SJSA1 (cell line): ENCODE measurements around the gene GVQW3. TPM values are rescaled to one million over a fixed set of nuclear protein-coding genes. Genes with fewer than 3 reads are reported as not detected.

Experiments
- DNase-seq, 2 experiments: peaks; one replicate each; pipeline ENCODE4 v3.0.0-alpha.2; 2015 to 2020; ENCODE audit warnings: low spot score in 2 of 2, low read depth in 1 of 2
- H3K27ac ChIP-seq: fragments of 250-450 bp; sonication (Bioruptor Pico); 2 replicates; pipeline ENCODE4 v1.5.1; 2020; ENCODE audit warnings: mild to moderate bottlenecking, moderate library complexity
- H3K27me3 ChIP-seq: fragments of 250-450 bp; sonication (Bioruptor Pico); replicated peaks from 2 replicates; pipeline ENCODE4 v1.5.1; 2020; ENCODE audit warnings: mild to moderate bottlenecking, moderate library complexity
- H3K36me3 ChIP-seq: fragments of 250-450 bp; sonication (Bioruptor Pico); 2 replicates; pipeline ENCODE4 v1.5.1; 2020; ENCODE audit warnings: mild to moderate bottlenecking
- H3K4me1 ChIP-seq: fragments of 250-450 bp; sonication (Bioruptor Pico); replicated peaks from 2 replicates; pipeline ENCODE4 v1.6.1; 2021; ENCODE audit warnings: mild to moderate bottlenecking
- H3K4me3 ChIP-seq: fragments of 250-450 bp; sonication (Bioruptor Pico); 2 replicates; pipeline ENCODE4 v1.5.1; 2020; ENCODE audit warnings: mild to moderate bottlenecking
- H3K9me3 ChIP-seq: fragments of 250-450 bp; sonication (Bioruptor Pico); replicated peaks from 2 replicates; pipeline ENCODE4 v1.5.1; 2020; ENCODE audit warnings: mild to moderate bottlenecking
- total RNA-seq: library from RNA; depleted of rRNA; stranded (reverse); fragments of >200 nt; shearing (Covaris generic); gene quantifications from 2 replicates; pipeline ENCODE4 v1.2.3, GENCODE V29; 2014; rRNA removed

Gene GVQW3
- total RNA-seq = 0.06 and 0.16 TPM in 2 replicates

GRCh38 chr11:76380977-76381719 is at the start of gene GVQW3, which contains the start of gene THAP12:
Gene GVQW3 (plus strand): TSS chr11:76381323. CDS start chr11:76381829, 506 bp downstream.
Gene THAP12 (minus strand): TSS chr11:76381132. CDS start chr11:76380836, 296 bp downstream.
- no peak within 1 kb of the TSS; the same call in 1 of the 2 replicates for H3K27ac ChIP-seq
- H3K36me3 ChIP-seq = peaks cover 3% of the 10 kb centered on the region; the same call in 1 of the 2 replicates
- no peaks in the 10 kb centered on the region for H3K9me3 ChIP-seq
- no peaks in the 10 kb centered on the region for H3K27me3 ChIP-seq
- peak within 1 kb of the TSS; percentile 80 for H3K4me3 ChIP-seq
- peak; percentile 91 to 94 for DNase-seq
- H3K4me1 ChIP-seq = no peaks in the 10 kb centered on the region

GRCh38 chr11:76334826-76335389 is 46.2 kb upstream of the GVQW3 start:
- H3K4me1 ChIP-seq = no peaks in the 10 kb centered on the region
- H3K36me3 ChIP-seq = no peaks in the 10 kb centered on the region
- DNase-seq = no peak
- no peak overlapping the region for H3K27ac ChIP-seq
- no peaks in the 10 kb centered on the region for H3K9me3 ChIP-seq
- H3K27me3 ChIP-seq = no peaks in the 10 kb centered on the region
- H3K4me3 ChIP-seq = no peak overlapping the region

GRCh38 chr11:76335842-76336241 is 45.3 kb upstream of the GVQW3 start:
- H3K36me3 ChIP-seq = no peaks in the 10 kb centered on the region
- no peaks in the 10 kb centered on the region for H3K9me3 ChIP-seq
- no peak overlapping the region for H3K4me3 ChIP-seq
- H3K27ac ChIP-seq = no peak overlapping the region
- H3K27me3 ChIP-seq = no peaks in the 10 kb centered on the region
- H3K4me1 ChIP-seq = no peaks in the 10 kb centered on the region
- no peak for DNase-seq

- Histone ChIP-seq H3K9me3 (no peaks in the 10 kb centered on the region), H3K36me3 (no peaks in the 10 kb centered on the region), H3K27ac (no peak overlapping the region), H3K4me3 (no peak overlapping the region), H3K4me1 (no peaks in the 10 kb centered on the region), H3K27me3 (no peaks in the 10 kb centered on the region)
- no peak for DNase-seq
These were observed 44.5 kb upstream of the GVQW3 start for GRCh38 chr11:76336597-76336996.

GRCh38 chr11:76337469-76337868 is 43.7 kb upstream of the GVQW3 start:
- no peak overlapping the region for H3K4me3 ChIP-seq
- no peaks in the 10 kb centered on the region for H3K9me3 ChIP-seq
- no peaks in the 10 kb centered on the region for H3K27me3 ChIP-seq
- H3K36me3 ChIP-seq = no peaks in the 10 kb centered on the region
- no peak for DNase-seq
- no peaks in the 10 kb centered on the region for H3K4me1 ChIP-seq
- no peak overlapping the region for H3K27ac ChIP-seq

GRCh38 chr11:76337923-76338322 is 43.2 kb upstream of the GVQW3 start:
- H3K4me3 ChIP-seq = no peak overlapping the region
- H3K4me1 ChIP-seq = no peaks in the 10 kb centered on the region
- no peak for DNase-seq
- H3K27ac ChIP-seq = no peak overlapping the region
- H3K9me3 ChIP-seq = no peaks in the 10 kb centered on the region
- H3K36me3 ChIP-seq = no peaks in the 10 kb centered on the region
- H3K27me3 ChIP-seq = no peaks in the 10 kb centered on the region

GRCh38 chr11:76339221-76339620 is 41.9 kb upstream of the GVQW3 start:
- no peak for DNase-seq
- Histone ChIP-seq H3K27ac (no peak overlapping the region), H3K36me3 (no peaks in the 10 kb centered on the region), H3K4me1 (no peaks in the 10 kb centered on the region), H3K27me3 (no peaks in the 10 kb centered on the region), H3K4me3 (no peak overlapping the region), H3K9me3 (no peaks in the 10 kb centered on the region)

GRCh38 chr11:76347466-76347865 is 33.7 kb upstream of the GVQW3 start:
- no peak for DNase-seq
- Histone ChIP-seq H3K27ac (no peak overlapping the region), H3K27me3 (no peaks in the 10 kb centered on the region), H3K36me3 (no peaks in the 10 kb centered on the region), H3K4me1 (no peaks in the 10 kb centered on the region), H3K9me3 (no peaks in the 10 kb centered on the region), H3K4me3 (no peak overlapping the region)

GRCh38 chr11:76348348-76348747 is 32.8 kb upstream of the GVQW3 start:
- no peaks in the 10 kb centered on the region for H3K9me3 ChIP-seq
- H3K36me3 ChIP-seq = no peaks in the 10 kb centered on the region
- no peaks in the 10 kb centered on the region for H3K4me1 ChIP-seq
- no peak for DNase-seq
- no peak overlapping the region for H3K4me3 ChIP-seq
- H3K27ac ChIP-seq = no peak overlapping the region
- H3K27me3 ChIP-seq = no peaks in the 10 kb centered on the region

GRCh38 chr11:76355172-76355571 is 26.0 kb upstream of the GVQW3 start:
- DNase-seq = no peak
- Histone ChIP-seq H3K4me1 (no peaks in the 10 kb centered on the region), H3K4me3 (no peak overlapping the region), H3K36me3 (peaks cover 6% of the 10 kb centered on the region; the same call in 1 of the 2 replicates), H3K9me3 (no peaks in the 10 kb centered on the region), H3K27me3 (no peaks in the 10 kb centered on the region), H3K27ac (no peak overlapping the region)

- Histone ChIP-seq H3K36me3 (no peaks in the 10 kb centered on the region), H3K27me3 (no peaks in the 10 kb centered on the region), H3K9me3 (no peaks in the 10 kb centered on the region), H3K27ac (no peak overlapping the region), H3K4me3 (no peak overlapping the region), H3K4me1 (no peaks in the 10 kb centered on the region)
- DNase-seq = no peak
These were observed 19.7 kb upstream of the GVQW3 start for GRCh38 chr11:76361374-76361773.

GRCh38 chr11:76361776-76362175 is 19.3 kb upstream of the GVQW3 start:
- H3K4me1 ChIP-seq = no peaks in the 10 kb centered on the region
- H3K27ac ChIP-seq = no peak overlapping the region
- H3K4me3 ChIP-seq = no peak overlapping the region
- DNase-seq = no peak
- no peaks in the 10 kb centered on the region for H3K36me3 ChIP-seq
- H3K27me3 ChIP-seq = no peaks in the 10 kb centered on the region
- H3K9me3 ChIP-seq = no peaks in the 10 kb centered on the region

- no peaks in the 10 kb centered on the region for H3K36me3 ChIP-seq
- no peak overlapping the region for H3K4me3 ChIP-seq
- no peaks in the 10 kb centered on the region for H3K27me3 ChIP-seq
- no peak overlapping the region for H3K27ac ChIP-seq
- DNase-seq = no peak
- H3K4me1 ChIP-seq = no peaks in the 10 kb centered on the region
- H3K9me3 ChIP-seq = no peaks in the 10 kb centered on the region
These were observed 18.4 kb upstream of the GVQW3 start for GRCh38 chr11:76362716-76363115.

- Histone ChIP-seq H3K36me3 (no peaks in the 10 kb centered on the region), H3K27ac (no peak overlapping the region), H3K4me1 (no peaks in the 10 kb centered on the region), H3K4me3 (no peak overlapping the region), H3K9me3 (no peaks in the 10 kb centered on the region), H3K27me3 (no peaks in the 10 kb centered on the region)
- DNase-seq = no peak
These were observed 16.0 kb upstream of the GVQW3 start for GRCh38 chr11:76365038-76365679.
